ENCODE results near the gene AVPI1.
A peak's percentile ranks its signal among the peaks of the same experiment; 100 is the strongest.

Gene AVPI1, protein sequence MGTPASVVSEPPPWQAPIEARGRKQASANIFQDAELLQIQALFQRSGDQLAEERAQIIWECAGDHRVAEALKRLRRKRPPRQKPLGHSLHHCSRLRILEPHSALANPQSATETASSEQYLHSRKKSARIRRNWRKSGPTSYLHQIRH

DNA sequence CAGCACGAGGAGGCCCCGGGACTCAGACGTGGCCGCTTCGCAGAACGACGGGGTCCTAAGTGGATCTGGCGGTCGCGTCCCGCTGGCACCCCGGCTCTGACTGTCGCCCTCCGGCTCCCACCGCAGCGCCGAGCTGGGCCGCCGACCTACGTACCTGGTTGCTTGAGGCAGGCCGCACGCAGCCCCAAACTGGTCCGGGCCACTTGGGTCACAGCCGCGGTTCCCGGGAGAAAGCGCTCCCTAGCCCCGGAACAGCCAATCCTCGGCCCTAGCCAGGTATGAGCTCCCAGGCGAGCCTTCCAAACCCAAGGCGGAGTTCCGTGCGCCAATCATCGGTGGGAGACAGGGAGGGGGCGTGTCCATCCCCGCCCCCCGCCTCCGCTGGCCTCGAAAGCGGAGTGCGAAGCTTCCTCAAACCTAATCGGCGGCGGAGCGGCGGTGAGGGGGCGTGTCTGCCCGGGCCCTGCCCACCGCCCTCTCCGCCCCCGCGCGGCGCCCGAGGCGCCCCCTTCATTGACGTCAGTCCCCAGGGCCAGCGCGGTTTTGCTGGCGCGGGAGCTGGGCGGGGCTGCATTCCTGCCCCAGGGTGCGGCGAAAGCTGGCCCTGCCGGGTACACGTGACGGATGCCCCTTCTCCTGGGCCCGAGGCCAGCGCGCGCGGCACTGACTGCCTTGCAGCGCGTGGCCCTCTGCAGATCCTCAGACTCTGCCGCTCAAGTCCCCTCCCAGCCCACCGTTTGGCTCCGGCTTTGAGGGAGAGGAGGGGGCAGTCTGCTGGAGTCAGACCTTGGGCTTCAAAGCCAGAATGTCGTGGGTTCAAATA is at the start of gene AVPI1:
Gene AVPI1 (minus strand): TSS at position 280 of the 823 bp plus-strand sequence. CDS start 7,336 bp downstream, outside the sequence.
- DNase-seq: peak; percentile 88

DNA sequence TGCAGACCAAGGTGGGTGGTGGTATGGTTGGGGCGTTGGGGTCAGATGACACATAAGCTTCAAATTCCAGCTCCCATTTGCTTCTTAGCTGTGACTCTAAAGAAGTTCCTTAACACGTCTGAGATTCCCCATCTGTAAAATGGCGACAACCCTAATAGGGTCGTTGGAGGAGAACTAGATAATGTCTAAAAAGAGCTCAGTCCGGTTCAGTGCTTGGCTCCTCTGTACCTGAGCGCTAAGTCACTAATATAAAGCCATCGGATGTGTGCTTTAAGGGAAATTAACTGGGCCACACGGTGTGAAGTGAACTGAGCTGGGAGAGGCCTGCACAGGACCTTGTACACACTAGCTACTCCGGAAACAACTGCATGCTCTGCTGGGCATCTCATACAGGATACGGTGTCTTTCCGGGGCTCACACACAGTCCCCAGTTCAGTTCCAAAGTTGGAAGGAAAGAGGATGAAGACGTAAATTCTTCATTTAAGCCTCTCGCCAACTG is 49.4 kb upstream of the AVPI1 start:
- DNase-seq: no peak

DNA sequence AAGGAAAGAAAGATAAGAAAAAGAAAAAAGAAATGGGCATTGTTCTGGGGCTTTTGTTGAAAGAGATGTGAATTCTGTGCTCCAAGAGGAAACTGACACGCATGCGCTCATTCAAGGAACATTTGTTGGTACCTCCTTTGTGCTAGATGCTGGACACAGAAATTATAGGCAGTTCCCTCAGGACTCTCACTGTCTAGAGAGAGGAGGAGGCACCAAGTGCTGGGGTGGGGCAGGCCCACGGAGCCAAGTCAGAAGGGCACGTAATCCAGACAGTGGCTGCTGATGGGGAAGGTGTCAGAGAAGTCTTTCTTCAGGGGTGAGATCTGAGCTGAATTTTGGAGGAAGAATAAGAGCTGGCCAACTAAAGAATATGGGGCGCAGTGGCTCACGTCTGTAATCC is 47.0 kb upstream of the AVPI1 start:
- DNase-seq: no peak

DNA sequence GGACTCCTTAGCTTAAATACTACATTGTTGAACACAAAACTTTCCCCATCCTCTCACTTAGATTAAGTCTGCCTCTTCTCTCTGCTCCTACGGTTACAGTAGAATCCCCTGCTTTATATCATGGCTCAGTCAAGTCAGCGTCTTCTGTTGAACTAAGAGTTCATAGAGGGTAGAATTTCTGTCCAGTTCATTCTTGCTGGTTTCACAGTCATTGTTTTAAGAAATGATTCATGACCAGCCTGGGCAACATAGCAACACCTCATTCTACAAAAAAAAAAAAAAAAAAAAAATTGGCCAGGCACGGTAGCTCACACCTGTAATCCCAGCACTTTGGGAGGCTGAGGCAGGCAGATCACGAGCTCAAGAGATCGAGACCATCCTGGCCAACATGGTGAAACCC is 46.2 kb upstream of the AVPI1 start:
- no peak for DNase-seq

DNA sequence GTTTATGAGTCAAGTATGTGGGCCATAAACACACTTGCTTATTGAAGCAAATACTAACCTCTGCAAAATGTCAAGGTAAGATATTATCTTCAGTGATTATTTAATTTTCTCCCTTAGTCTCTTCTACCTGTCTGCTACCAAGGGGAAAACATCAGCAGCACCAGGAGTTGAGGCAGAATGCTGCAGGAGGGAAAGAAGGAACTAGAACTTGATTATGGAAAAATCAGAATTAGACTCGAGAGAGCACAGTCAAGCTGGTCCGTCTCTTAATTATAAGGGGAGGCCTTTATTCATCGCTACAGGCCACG is 45.0 kb upstream of the AVPI1 start:
- DNase-seq: no peak

DNA sequence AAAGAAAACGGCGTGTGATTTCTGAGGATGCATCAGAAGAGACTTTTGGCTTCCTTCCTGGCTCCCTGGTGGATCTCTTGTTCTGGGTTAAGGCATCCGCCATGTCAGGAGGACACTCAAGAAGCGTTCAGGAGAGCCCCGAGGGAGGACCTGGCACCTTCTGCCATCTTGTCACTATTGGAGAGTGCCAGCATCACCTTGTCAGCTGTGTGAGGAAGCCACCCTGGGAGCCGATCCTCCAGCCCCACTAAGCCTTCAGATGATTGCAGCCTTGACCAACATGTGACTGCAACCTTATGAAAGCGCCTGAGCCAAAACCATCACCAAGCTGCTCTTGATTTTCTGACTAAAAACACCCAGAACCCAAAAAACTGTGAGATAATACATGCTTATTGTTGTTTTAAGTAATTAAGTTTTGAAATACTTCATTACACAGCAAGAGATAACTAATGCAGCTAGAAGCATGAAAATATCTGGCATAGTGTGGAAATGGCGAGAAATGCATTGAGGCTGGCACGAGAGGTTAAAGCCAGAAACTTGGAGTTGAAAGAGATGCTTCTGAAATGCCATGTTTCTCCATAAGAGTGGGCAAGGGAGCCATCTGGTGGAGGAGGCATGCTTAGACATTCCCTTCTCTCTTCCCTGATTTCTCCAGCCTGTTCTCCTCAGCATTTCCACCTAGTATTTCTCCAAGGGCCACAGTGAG is 44.5 kb upstream of the AVPI1 start:
- DNase-seq: no peak

DNA sequence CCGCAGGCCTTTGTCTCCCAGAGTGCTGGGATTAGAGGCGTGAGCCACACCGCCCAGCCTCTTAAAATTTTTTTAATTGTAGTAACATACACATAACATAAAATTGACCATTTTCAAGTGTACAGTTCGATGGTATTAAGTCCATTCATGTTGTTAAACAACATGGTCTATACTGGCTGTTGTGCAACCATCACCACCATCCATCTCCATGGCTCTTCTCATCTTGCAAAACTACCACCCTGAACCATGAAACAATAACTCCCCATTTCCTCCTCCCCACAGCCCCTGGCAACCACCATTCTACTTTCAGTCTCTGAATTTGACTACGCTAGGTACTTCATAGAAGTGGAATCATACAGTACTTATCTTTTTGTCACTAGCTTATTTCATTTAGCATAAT is 42.0 kb upstream of the AVPI1 start:
- no peak for DNase-seq

DNA sequence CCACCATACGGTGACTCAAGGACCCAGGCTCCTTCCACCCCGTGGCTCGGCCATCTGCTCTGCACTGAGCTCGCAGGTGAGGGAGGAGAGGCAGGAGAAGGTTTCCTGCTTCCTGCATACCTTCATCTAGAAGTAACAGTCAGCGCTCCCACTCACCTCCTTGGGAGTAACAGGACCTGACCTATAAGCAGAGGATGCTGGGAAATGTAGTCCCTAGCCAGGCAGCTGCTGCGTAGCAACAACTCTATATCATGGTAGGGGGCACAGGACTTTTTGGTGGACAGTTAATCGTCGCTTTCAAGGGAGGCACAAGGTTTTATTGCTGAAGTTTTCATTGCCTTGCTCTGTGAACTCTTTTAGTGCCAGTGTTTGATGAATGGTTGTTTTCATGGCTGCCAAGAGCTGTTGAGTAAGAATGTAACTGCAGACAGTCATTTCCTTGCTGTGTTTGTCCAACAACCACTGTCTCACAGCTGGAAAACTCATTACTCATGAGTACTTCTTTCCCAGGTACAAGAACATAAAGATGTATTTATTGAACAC is 39.7 kb upstream of the AVPI1 start:
- no peak for DNase-seq

DNA sequence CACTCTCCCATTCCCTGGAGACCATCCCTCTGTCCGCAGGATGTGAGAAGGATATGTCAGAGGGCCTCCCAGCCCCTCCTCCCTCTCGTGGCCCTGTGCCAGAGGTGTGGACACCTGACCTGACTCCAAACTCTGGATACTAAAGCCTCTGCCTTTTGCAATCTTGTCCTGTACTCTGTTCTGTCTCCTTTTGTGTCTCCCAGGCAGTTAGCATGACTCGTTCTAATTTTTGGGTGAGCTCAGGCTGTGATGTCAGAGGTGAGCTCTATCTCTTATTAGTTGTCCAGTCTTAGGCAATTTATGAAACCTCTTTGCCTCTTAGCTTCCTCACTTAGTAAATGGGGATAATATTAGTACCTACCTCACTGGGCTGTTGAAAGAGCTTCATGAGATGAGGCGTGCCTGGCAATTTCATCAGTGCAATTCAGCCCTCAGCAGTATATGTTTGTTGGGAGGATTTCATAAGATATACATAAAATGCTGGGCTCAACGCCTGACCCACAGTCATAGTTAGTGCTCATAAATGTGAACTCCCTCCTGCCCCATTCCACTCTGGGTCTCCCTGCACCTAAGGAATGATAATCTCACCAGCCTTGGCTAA is 37.4 kb upstream of the AVPI1 start:
- no peak for DNase-seq

DNA sequence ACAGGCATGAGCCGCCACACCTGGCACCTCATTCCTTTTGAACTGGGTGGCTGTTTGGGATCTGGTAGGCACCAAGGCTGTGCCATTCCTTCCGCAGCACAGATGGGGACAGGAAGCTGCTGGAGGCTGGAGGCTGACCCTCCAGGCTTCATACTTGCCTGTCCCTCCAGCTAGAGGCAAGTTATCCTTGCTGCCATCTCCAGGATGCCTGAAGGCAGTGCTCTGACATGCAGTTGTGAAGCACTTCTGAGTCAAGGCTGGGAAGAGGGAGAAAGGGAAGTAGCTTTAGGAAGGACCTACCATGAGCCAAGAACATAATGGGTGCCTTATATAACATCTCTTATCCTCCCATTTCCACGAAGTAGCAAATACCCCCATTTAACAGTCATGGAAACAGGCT is 36.0 kb upstream of the AVPI1 start:
- DNase-seq: no peak

DNA sequence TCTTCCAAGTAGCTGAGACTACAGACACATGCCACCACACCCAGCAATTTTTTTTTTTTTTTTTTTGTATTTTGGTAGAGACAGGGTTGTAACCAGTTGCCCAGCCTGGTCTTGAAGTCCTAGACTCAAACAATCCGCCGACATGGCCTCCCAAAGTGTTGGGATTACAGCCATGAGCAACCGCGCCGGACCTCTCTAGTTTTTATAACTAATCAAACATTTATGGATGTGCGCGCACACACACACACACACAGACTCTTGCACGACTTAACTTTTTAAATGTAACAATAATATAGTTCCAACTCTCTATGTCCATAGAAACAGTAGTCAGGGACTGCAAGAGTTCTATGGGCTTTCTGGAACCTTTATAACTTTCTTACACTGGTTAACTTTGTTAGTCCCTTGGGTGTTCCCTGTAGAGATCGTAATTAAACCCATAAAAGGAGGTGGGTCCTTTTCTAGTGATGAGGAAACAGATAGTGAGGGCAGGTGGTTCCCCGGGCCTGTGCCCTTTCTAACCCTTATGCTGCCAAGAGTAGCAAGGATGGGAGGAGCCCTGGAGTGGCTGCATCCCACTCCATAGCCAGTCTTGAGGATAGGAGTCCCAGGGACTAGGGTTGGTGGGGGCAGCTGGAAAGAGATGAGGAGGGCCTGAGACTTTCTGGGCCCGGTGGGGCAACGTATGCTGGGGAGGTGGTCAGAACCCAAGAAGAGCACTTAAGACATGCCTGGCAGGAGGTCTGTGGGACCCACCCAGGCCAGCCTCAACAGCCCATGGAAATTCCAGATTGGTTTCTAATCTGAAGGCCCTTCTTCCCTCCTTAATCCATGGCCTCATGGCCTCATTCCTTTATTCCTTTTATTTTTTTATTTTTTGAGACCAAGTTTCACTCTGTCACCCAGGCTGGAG is 35.1 kb upstream of the AVPI1 start:
- DNase-seq: no peak

DNA sequence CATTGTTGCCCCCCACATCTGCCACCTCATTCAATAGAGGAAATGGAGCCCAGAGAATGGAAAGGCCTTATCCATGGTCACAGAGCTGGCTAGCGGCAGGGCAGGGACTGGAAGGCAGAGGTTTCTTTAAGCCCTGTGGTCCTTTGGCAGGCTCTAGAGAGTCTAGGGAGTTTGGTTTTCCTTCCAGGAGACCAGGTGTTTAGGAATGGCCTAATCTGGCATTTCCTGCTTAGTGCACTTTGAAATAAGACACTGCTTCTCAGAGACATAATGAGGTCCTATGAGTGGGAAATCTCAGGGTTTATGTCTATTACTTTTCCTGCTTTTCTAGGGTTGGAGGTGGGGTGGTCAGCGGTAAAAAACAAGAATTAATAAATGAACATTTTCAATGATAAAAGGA is 32.6 kb upstream of the AVPI1 start:
- no peak for DNase-seq

DNA sequence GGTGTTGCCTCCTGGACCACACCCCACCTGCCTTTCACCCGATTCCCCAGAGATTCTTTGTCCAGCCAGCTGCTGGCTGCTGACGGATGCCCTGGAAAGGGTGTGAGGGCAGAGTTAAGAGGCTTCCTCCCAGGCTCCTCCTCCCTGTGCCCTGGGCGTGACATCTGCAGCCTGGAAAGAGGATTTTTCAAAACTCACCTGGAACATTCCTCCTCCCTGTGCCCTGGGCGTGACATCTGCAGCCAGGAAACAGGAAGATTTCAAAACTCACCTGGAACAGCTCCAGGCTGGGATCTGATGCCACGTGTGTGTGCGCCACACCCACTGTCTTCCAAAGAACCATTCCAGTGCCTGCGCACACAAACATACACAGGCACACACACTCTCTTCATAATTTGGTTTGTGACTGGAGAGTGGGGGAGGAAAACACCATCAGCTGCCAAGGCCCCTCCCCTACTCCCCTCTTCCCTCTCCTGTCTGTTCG is 31.7 kb upstream of the AVPI1 start:
- DNase-seq: no peak

DNA sequence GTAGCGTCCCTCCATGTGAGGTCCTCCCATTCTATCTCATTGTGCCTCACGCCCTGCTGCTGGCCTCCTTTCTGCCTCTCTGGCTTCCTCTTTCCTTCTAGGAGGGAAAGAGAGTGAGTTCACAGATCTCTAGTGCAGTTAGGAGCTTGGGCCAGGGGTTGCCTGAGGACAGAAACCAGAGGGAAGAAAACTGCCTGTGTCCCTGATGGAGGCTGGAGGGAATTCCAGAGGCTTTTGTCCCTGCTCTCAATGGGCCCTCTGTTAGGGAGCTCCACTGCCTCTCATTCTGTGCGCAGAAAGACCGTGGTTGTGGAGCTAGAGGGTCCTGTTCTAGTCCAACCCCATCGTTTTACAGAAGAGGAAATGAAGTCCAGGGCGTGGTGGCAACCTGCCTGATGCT is 31.1 kb upstream of the AVPI1 start:
- DNase-seq: no peak

DNA sequence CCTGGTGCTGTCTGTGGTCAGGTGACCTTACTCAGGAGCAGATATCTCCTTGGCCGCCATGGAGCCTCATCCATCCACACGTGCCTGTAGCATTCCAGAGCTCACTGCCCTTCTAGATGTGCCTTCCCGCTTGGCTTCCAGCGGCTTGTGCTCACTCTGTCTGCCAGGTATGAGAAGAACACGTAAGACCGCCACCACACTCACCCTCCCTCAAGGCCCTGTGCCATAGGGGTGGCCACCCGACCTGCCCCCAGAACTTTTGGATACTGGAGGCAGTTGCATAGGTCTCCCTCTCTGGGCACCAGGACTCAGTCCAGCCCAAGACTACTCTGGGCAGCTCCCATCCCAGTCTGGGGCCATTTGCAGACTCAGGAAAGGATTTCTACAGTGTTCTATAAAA is 30.6 kb upstream of the AVPI1 start:
- DNase-seq: no peak

DNA sequence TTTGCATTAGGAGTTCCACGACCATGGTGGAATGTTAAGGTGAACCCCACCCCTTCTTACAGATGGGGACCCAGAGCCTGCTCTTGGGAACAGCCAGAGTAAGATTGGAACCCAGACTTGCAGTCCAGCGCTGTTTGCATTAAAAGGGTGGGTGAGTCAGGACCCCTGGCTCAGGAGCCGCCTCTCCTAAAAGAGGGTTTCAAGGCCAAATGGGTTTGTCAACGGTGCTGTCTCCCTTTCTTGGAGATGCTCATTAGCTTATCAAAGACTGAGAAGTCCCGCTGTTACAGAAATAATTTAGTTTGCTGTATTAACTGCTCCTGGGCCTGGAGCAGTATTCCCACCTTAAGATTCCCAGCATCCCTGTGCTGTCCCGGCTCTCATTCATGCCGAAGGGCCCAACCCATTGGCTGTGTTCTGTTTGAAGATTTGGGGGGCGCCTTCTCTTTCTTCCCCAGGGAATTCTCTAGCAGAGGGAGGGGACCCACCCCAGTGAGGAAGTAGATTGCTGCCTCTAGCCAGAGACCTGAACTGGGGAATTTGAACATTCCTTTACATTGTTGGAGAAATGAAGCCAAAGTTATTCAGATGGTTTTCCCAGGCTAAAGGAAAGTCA is 28.3 kb upstream of the AVPI1 start:
- DNase-seq: no peak

DNA sequence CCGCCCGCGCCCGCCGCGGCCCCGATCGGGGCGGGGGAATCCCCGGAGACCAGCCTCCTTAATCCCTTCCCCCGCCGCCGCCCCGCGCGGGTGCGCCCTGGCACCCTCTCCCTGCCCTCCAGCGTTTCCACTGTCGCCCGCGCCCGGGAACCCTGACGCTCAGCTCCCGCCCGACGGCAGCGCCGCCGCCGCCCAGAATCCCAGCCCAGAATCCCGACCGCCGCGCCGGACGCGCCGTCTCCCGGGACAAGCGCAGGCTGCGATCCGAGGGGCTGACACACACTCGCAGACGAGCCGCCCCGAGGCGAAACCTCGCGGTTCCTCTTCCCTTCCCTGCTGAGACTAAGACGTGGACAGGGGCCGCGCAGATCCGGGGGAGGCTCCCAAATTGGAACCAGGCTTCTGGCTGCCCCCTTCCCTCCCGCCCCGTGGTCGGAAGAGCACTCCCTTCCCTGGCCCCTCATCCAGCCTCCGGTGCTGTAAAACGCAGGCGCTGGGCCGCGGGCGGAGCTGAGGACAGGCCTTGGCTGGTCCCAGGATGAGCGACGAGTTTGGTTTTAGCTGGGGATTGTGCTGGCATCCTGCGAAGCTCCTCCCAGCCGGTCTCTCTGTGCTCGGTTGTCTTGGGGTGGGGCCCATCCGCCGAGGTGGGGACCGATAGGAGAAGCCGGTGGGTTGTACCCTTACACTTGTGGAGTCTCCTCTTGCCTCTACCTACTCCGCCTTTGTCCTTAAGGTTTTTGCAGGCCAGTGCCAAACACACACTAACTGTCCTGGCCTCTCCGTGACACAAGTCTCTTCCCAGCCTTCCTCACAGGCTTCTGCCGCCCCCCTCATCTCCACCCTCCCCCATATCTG is 27.6 kb upstream of the AVPI1 start:
- DNase-seq: peak; percentile 84

DNA sequence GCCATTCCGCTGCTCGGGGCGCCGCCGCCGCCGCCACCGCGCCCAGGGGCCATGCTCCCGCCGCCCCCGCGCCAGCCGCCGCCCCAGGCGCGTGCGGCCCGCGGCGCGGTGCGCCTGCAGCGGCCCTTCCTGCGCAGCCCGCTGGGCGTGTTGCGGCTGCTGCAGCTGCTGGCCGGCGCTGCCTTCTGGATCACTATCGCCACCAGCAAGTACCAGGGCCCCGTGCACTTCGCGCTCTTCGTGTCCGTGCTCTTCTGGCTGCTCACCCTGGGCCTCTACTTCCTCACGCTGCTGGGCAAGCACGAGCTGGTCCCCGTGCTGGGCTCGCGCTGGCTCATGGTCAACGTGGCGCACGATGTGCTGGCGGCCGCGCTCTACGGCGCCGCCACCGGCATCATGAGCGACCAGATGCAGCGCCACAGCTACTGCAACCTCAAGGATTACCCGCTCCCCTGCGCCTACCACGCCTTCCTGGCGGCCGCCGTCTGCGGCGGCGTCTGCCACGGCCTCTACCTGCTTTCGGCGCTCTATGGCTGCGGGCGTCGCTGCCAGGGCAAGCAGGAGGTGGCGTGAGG is 26.9 kb upstream of the AVPI1 start:
- peak; percentile 90 for DNase-seq

DNA sequence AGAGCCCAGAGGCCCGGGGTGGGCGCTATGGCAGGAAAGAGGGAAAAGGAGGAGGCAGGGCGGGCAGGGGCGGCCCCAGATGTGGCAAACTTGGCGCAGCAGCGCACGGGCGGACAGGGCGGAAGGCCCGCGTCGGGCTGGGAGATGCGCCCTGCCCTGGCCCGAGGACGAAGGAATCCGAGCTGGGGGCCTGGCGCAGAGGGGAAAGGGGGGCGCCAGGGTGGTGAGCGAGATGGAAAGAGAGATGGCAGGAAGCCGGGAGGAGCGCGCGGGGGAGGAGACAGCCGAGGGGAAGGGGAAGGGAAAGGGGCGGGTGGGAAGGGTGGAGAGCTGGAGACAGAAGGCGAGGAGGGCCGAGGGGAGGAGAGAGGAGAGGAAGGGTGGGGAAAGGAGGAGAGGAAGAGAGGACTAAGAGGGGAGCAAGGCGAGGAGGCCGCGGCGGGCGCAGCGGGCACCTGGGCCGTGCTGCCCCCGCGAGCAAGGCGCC is 26.3 kb upstream of the AVPI1 start, which contains the start of gene MARVELD1:
Gene MARVELD1 (plus strand): TSS at position 392 of the 487 bp plus-strand sequence. CDS start 147 bp downstream, outside the sequence.
- peak; percentile 92 for DNase-seq
